ENCODE data around the gene RNF144B. TPM values are rescaled to one million over a fixed set of nuclear protein-coding genes. Genes with fewer than 3 reads are reported as not detected.

Gene RNF144B
- total and polyA plus RNA-seq, 2 of the 8 experiments (the other 6 are each of a cell fraction or from before 2014, with no cell fraction given), result 1.8 to 11.2 TPM

DNA sequence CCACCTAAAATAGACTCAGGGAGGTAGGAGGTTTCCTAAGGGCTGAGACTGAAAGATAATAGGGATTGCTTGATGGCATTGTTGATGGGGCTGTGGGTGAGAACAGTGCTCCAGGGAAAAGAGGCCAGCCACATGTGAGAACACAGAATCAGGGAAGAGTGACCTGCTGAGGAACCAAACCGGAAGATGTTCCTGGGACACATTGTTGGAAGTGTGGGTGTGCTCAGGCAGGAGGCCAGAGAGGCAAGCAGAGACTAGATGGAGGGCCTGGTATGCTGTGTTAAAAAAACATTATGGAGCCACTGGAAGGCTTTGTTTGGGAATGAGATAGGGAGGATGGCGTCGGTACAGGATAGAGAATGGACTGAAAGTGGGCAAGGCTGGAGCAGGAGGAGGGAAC lies 23.3 kb downstream of the RNF144B start:
- Histone ChIP-seq H3K27ac (ENCODE audit: low read depth, low read length) (no peak overlapping the region), H3K4me2 (ENCODE audit: insufficient read depth in 1 of 2, low read depth in 2 of 2, low read length in 2 of 2) (no peak overlapping the region), H3K27me3 (replicated peaks in 1 of 4; ENCODE audit: control insufficient read depth in 3 of 4, extremely low read depth in 1 of 4, insufficient read depth in 3 of 4, low read length in 3 of 4) (no peaks in the 10 kb centered on the region), H2BK5ac (ENCODE audit: low read depth, low read length) (no peak overlapping the region), H3K79me1 (ENCODE audit: low read depth, low read length) (no peaks in the 10 kb centered on the region), H2BK15ac (ENCODE audit: low read length) (no peak overlapping the region), H4K91ac (replicated peaks; ENCODE audit: insufficient read length, low read length) (no peak overlapping the region), H2BK120ac (replicated peaks; ENCODE audit: low read depth, low read length) (no peak overlapping the region), H4K8ac (ENCODE audit: extremely low read depth, insufficient read depth, low read length) (no peak overlapping the region), H2AFZ (ENCODE audit: low read length) (no peak overlapping the region), H3K56ac (replicated peaks; ENCODE audit: insufficient read length, low read depth, low read length) (no peak overlapping the region), H3K36me3 (ENCODE audit: control insufficient read depth in 2 of 4, insufficient read depth in 4 of 4, low read length in 3 of 4) (no peaks in the 10 kb centered on the region), H3K4ac (replicated peaks; ENCODE audit: insufficient read length, low read depth, low read length) (no peak overlapping the region), H3K79me2 (ENCODE audit: control insufficient read depth in 1 of 2, insufficient read depth in 2 of 2, low read length in 2 of 2) (no peaks in the 10 kb centered on the region), H4K5ac (ENCODE audit: insufficient read length, low read depth, low read length) (no peak overlapping the region), H3K4me3 (ENCODE audit: extremely low read depth in 1 of 4, insufficient read depth in 2 of 4, low read depth in 3 of 4, low read length in 4 of 4) (no peak overlapping the region), H3K9me3 (ENCODE audit: insufficient read depth in 2 of 2, low read depth in 1 of 2, low read length in 1 of 2) (no peaks in the 10 kb centered on the region), H3K18ac (ENCODE audit: extremely low read depth, low read length) (no peak overlapping the region), H3K9ac (replicated peaks in 1 of 4; ENCODE audit: extremely low read depth in 1 of 4, low read depth in 3 of 4, low read length in 3 of 4) (no peak overlapping the region), H3K4me1 (replicated peaks in 1 of 4; ENCODE audit: control insufficient read depth in 3 of 4, insufficient read depth in 4 of 4, low read length in 3 of 4) (no peaks in the 10 kb centered on the region), H4K20me1 (replicated peaks in 1 of 2; ENCODE audit: control insufficient read depth in 1 of 2, insufficient read depth in 2 of 2, low read length in 2 of 2) (no peaks in the 10 kb centered on the region), H2AK5ac (ENCODE audit: low read depth, low read length) (no peak overlapping the region), H3K14ac (ENCODE audit: insufficient read length) (no peak overlapping the region), H3K23me2 (ENCODE audit: low read depth, low read length) (peaks cover 1% of the 10 kb centered on the region; the same call in 1 of the 2 replicates), H2BK20ac (ENCODE audit: low read length) (no peak overlapping the region), H3K23ac (ENCODE audit: insufficient read length) (no peak overlapping the region), H2BK12ac (ENCODE audit: low read depth, low read length) (no peak overlapping the region)
- POLR2A ChIA-PET (ENCODE audit: partially characterized antibody), result no interaction called here
- CTCF ChIA-PET (ENCODE audit: partially characterized antibody), result no interaction called here
- FAIRE-seq (no peak), DNase-seq (ENCODE audit: low read depth in 1 of 2, low spot score in 2 of 2) (no peak)
- TF ChIP-seq, protein P1, sequence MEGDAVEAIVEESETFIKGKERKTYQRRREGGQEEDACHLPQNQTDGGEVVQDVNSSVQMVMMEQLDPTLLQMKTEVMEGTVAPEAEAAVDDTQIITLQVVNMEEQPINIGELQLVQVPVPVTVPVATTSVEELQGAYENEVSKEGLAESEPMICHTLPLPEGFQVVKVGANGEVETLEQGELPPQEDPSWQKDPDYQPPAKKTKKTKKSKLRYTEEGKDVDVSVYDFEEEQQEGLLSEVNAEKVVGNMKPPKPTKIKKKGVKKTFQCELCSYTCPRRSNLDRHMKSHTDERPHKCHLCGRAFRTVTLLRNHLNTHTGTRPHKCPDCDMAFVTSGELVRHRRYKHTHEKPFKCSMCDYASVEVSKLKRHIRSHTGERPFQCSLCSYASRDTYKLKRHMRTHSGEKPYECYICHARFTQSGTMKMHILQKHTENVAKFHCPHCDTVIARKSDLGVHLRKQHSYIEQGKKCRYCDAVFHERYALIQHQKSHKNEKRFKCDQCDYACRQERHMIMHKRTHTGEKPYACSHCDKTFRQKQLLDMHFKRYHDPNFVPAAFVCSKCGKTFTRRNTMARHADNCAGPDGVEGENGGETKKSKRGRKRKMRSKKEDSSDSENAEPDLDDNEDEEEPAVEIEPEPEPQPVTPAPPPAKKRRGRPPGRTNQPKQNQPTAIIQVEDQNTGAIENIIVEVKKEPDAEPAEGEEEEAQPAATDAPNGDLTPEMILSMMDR (IDR thresholded peaks at IDR 0.05; ENCODE audit: control extremely low read depth in 1 of 3, insufficient read depth in 1 of 3, low read depth in 1 of 3, low read length in 3 of 3), result no peak
- TF ChIP-seq SP2 (IDR thresholded peaks at IDR 0.05; ENCODE audit: low read length) (no peak), BCL11A (IDR thresholded peaks at IDR 0.05; ENCODE audit: low read depth in 2 of 2, low read length in 2 of 2) (no peak), FOSL1 (IDR thresholded peaks at IDR 0.05; ENCODE audit: insufficient read depth, low read depth, low read length) (no peak), CHD2 (IDR thresholded peaks at IDR 0.05; ENCODE audit: low read length) (no peak)
- TF ChIP-seq, protein P2, sequence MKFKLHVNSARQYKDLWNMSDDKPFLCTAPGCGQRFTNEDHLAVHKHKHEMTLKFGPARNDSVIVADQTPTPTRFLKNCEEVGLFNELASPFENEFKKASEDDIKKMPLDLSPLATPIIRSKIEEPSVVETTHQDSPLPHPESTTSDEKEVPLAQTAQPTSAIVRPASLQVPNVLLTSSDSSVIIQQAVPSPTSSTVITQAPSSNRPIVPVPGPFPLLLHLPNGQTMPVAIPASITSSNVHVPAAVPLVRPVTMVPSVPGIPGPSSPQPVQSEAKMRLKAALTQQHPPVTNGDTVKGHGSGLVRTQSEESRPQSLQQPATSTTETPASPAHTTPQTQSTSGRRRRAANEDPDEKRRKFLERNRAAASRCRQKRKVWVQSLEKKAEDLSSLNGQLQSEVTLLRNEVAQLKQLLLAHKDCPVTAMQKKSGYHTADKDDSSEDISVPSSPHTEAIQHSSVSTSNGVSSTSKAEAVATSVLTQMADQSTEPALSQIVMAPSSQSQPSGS (IDR thresholded peaks at IDR 0.05; ENCODE audit: low read length), result no peak
- 92% methylated on average over 3 of the region's 3 CpGs; no CpG with 5 or more reads in 1 of the 2 experiments for WGBS, 2 experiments (ENCODE audit: extremely low coverage in 1 of 2, insufficient coverage in 1 of 2, insufficient read length in 1 of 2, insufficient replicate concordance in 2 of 2, low coverage in 1 of 2, low lambda C conversion rate in 2 of 2, missing lambda C conversion rate in 1 of 2)

Measured in H1 (cell line).